Measurements from ENCODE around the gene FUT7. TPM values are rescaled to one million over a fixed set of nuclear protein-coding genes. Genes with fewer than 3 reads are reported as not detected.

Gene FUT7
- total and polyA plus RNA-seq, 8 donors, result 0.12 to 0.19 (median 0.18) TPM; not detected in 5

- peaks cover 0 to 11% (median 10%) of the 10 kb centered on the region in 3 donors for H3K4me1 ChIP-seq
- WGBS, 2 donors, result 82 to 89% methylated on average over 26 of the region's 26 CpGs
- no peaks in the 10 kb centered on the region for H3K9me3 ChIP-seq
- DNase-seq, result peak in 3 of 6 donors; percentile 47 to 81 (median 60)
- no peaks in the 10 kb centered on the region for H3K27me3 ChIP-seq
- H3K27ac ChIP-seq, result no peak overlapping the region
- no peak for TF ChIP-seq CTCF (IDR thresholded peaks at IDR 0.05)
- FAIRE-seq, result no peak
- ATAC-seq, result no peak
- H3K36me3 ChIP-seq, result no peaks in the 10 kb centered on the region
- no peak overlapping the region for H3K4me3 ChIP-seq
- intact Hi-C loops (cut with DNase I), result no loop called here
These were observed 34.4 kb upstream of the FUT7 start for GRCh38 chr9:137066096-137066861.

GRCh38 chr9:137065336-137065967, 33.6 kb upstream of the FUT7 start:
- 91 to 92% methylated on average over 23 of the region's 23 CpGs for WGBS, 2 donors
- no peak for TF ChIP-seq CTCF (IDR thresholded peaks at IDR 0.05)
- Histone ChIP-seq H3K36me3 (no peaks in the 10 kb centered on the region), H3K27me3 (no peaks in the 10 kb centered on the region), H3K9me3 (no peaks in the 10 kb centered on the region), H3K4me3 (no peak overlapping the region), H3K27ac (no peak overlapping the region), H3K4me1 (peaks cover 0 to 5% (median 5%) of the 10 kb centered on the region in 3 donors)
- no peak for FAIRE-seq
- no peak for ATAC-seq
- intact Hi-C loops (cut with DNase I), result loop anchor here in 1 of 3 donors (2.0 kb wide), 1 partner anchor 17 kb away; no protein-coding TSS in a partner anchor
- peak in 3 of 6 donors; percentile 3 to 72 (median 27) for DNase-seq

GRCh38 chr9:137064880-137065164, 32.9 kb upstream of the FUT7 start:
- WGBS, 2 donors, result 81 to 90% methylated on average over 12 of the region's 12 CpGs
- no peak overlapping the region for H3K27ac ChIP-seq
- peak in 3 of 6 donors; percentile 10 to 79 (median 48) for DNase-seq
- H3K27me3 ChIP-seq, result no peaks in the 10 kb centered on the region
- FAIRE-seq, result no peak
- H3K4me1 ChIP-seq, result peaks cover 0 to 5% (median 5%) of the 10 kb centered on the region in 3 donors
- intact Hi-C loops (cut with DNase I), result loop anchor here in 1 of 3 donors (2.0 kb wide), 1 partner anchor 16 kb away; no protein-coding TSS in a partner anchor
- TF ChIP-seq CTCF (IDR thresholded peaks at IDR 0.05), result no peak
- no peak overlapping the region for H3K4me3 ChIP-seq
- H3K9me3 ChIP-seq, result no peaks in the 10 kb centered on the region
- H3K36me3 ChIP-seq, result no peaks in the 10 kb centered on the region
- ATAC-seq, result no peak

GRCh38 chr9:137064027-137064879, 32.4 kb upstream of the FUT7 start:
- ATAC-seq (peak; percentile 64 to 85 (median 81)), FAIRE-seq (no peak)
- intact Hi-C loops (cut with DNase I), result loop anchor here in 1 of 3 donors (2.0 kb wide), 1 partner anchor 15 kb away; no protein-coding TSS in a partner anchor

More at GRCh38 chr9:137064027-137064879, 32.4 kb upstream of the FUT7 start:
- Histone ChIP-seq H3K27me3 (no peaks in the 10 kb centered on the region), H3K27ac (no peak overlapping the region), H3K9me3 (no peaks in the 10 kb centered on the region), H3K4me3 (no peak overlapping the region), H3K36me3 (no peaks in the 10 kb centered on the region), H3K4me1 (no peaks in the 10 kb centered on the region)
- WGBS, 2 donors, result 39 to 40% methylated on average over 50 to 55 of the region's 55 CpGs
- TF ChIP-seq CTCF (IDR thresholded peaks at IDR 0.05), result peak; percentile 89 to 97 (median 92)
- DNase-seq, result peak in 5 of 6 donors; percentile 51 to 95 (median 81)

Data from pancreas (tissue), 10 donors.